ENCODE results near the gene TCP11L2.

The TCP11L2 gene

DNA sequence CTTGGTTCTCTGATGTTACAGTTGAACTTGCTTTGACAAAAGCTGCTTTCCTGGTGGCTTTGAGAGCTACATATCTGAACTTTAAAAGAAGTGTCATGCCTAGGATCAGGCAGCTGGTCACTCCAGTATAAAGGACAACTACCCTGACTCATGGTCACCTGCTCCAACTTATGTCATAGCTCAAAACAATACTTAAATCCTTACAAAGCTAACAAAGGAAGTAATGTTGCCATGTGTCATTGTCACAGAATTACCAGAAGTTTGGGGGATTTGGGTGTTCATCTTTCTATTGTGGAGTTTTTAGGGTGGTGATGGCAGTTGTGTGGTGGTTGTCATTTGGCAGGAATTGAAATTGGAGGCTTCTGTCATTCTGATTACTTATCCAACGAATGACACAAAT, 1.8 kb upstream of the TCP11L2 start:
- no peak for TF ChIP-seq ZFX (IDR thresholded peaks at IDR 0.05; ENCODE audit: borderline replicate concordance)
- TF ChIP-seq, protein P1, sequence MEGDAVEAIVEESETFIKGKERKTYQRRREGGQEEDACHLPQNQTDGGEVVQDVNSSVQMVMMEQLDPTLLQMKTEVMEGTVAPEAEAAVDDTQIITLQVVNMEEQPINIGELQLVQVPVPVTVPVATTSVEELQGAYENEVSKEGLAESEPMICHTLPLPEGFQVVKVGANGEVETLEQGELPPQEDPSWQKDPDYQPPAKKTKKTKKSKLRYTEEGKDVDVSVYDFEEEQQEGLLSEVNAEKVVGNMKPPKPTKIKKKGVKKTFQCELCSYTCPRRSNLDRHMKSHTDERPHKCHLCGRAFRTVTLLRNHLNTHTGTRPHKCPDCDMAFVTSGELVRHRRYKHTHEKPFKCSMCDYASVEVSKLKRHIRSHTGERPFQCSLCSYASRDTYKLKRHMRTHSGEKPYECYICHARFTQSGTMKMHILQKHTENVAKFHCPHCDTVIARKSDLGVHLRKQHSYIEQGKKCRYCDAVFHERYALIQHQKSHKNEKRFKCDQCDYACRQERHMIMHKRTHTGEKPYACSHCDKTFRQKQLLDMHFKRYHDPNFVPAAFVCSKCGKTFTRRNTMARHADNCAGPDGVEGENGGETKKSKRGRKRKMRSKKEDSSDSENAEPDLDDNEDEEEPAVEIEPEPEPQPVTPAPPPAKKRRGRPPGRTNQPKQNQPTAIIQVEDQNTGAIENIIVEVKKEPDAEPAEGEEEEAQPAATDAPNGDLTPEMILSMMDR (IDR thresholded peaks at IDR 0.05): no peak
- H3K27ac ChIP-seq: peak overlapping the region; percentile 67

DNA sequence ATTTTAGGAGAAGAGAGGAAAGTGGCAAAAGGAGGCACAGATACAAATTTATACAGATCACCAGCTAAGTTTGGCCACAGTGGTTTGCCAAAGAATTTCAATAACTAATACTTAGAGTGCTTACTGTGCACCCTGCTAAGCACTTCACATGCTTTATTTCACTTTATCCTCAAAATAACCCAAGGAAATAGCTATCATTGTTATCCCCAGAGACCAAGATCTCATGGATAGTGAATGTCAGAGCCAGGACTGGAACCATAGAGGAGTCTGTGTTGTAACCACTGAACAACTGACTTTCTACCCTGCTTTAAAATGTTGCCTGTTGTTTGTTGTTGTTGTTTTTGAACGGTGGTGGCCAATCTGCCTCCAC, 1.3 kb upstream of the TCP11L2 start:
- peak overlapping the region; percentile 67 for H3K27ac ChIP-seq
- TF ChIP-seq, protein P1 (IDR thresholded peaks at IDR 0.05): no peak
- TF ChIP-seq ZFX (IDR thresholded peaks at IDR 0.05; ENCODE audit: borderline replicate concordance): no peak

DNA sequence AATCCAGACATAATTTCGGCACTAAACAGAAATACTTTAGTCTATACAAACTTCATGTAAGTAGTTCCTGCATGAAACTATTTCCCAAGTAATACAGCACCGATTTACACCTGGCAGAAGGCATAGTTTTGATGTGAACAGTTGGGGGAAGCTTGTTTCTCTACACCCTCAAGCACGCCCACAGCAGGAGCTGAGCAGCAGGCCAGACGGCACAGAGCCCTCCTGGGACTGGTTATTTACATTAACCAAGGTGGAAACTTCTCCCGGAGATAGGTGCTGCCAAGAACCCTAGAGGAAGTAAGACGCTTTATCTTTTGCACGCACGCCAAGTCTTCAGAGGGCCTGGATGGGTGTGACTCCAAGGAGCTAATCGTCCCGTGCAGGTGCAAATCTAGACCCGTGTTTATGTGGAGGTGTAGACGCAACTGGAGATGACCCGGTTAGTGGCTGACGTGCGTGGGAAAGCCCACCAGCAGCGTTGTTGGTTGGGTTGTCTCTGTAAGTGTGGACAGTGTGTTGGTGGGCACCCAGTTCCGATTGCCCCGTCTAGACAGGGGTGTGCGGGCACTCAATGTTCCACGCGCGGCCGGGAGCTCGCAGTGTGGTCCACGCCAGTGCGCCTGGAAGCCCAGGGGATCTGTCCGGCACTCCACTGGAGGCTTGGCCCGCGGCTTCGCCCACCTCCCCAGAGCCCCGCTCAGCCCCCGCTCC, 767 bp upstream of the TCP11L2 start:
- TF ChIP-seq, protein P1 (IDR thresholded peaks at IDR 0.05): no peak
- TF ChIP-seq ZFX (IDR thresholded peaks at IDR 0.05; ENCODE audit: borderline replicate concordance): no peak
- peak overlapping the region; percentile 67 for H3K27ac ChIP-seq

DNA sequence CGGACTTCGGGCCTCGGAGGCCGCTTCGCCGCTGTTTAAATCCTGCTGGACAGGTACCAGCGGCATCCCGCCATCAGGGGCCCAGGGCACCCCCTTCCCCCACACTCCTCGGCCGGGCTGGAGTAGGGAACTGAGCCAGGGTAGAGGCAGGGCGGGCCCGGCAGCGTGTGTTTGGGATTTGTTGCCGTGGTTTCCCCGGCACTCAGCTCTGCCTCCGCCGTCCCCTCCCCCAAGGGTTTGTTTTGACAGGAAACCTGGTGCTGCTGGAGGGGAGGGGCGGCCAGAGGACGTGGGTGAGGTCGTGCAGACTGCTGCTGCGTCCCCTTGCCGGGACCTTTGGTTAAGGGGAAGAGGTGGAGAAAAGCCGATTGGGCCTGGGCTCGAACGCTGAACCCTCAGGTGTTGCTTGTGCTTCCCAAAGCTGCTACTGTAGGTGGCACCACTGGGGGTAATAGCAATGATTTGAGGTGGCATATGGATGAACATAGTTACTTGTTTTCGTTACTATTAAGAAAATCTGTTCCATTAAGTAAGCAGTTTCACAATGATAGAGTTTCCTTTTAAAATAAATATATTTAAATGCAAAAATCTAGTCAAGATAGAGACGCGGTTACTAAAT, 778 bp downstream of the TCP11L2 start:
- TF ChIP-seq, protein P1 (IDR thresholded peaks at IDR 0.05): peak; percentile 12; the same call in 1 of the 2 replicates
- TF ChIP-seq ZFX (IDR thresholded peaks at IDR 0.05; ENCODE audit: borderline replicate concordance): no peak
- H3K27ac ChIP-seq: peak overlapping the region; percentile 67; the same call in 1 of the 2 replicates

DNA sequence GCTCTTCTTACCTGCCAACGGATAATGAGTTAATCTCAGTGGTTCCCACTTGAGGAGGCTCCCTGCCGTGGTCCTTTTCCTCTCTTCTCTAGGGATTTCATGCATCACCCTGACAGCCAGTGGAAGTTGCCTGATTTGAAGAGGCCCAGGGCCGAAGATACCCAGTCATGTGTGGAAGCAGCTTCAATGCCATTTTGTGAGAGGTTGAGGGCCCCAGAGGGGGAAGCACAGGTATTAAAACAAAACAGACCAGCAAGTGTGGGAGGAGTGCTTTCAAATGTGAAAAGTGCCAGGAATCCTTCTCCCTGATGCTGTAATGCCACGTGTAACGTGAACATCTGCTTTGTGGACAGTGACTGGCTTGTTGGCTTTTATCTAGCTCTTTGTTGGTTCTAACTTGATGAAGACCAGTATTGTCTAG, 1.5 kb downstream of the TCP11L2 start:
- no peak overlapping the region for H3K27ac ChIP-seq
- TF ChIP-seq, protein P1 (IDR thresholded peaks at IDR 0.05): no peak
- TF ChIP-seq ZFX (IDR thresholded peaks at IDR 0.05; ENCODE audit: borderline replicate concordance): no peak

DNA sequence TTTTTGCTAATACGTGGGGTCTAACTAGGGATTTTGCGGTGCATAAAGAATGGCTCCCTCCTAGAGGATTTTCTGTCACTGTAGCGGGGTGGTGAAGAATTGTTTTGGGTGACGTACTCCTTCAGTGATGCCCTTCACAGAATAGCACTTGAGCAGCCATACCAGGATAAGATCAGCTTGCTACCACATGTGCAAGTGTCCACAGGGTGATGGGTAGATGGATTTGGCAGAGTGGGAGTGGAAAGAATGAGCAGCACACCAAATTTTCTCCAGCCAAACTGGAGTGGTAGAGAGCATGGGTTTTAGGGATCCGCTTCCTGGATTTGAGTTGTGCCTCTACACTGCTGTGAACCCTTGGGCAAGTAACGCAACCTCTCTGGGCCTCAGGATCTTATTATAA, 2.3 kb downstream of the TCP11L2 start:
- H3K27ac ChIP-seq: no peak overlapping the region
- TF ChIP-seq, protein P1 (IDR thresholded peaks at IDR 0.05): no peak
- TF ChIP-seq ZFX (IDR thresholded peaks at IDR 0.05; ENCODE audit: borderline replicate concordance): no peak

DNA sequence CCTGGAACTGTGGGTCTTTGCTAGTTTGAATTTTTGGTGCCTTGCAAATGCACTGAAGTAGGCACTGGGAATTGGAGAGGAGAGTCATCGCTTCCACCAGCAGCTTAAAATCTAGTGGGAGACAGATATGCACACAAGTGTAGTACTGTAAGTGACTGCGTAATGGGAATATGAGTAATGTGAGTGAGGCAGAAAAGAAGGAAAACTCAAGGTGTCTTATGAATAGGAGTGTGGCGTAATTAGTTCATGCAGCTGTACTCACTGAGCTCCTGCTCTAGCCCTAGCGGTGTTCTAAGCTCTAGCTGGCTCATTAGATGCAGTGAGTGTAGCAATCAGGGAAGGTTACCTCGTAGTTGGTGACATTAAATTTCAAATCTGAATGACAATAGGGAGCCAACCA, 2.8 kb downstream of the TCP11L2 start:
- no peak for TF ChIP-seq ZFX (IDR thresholded peaks at IDR 0.05; ENCODE audit: borderline replicate concordance)
- TF ChIP-seq, protein P1 (IDR thresholded peaks at IDR 0.05): no peak
- H3K27ac ChIP-seq: no peak overlapping the region
